Uterus (tissue), 2 donors: ENCODE measurements around the gene RPL41.

Source experiments
- CTCF ChIP-seq, 4 experiments: fragments of 200-600 bp in 2 of 4; fragments of 450-650 bp in 2 of 4; sonication (generic) in 2 of 4; IDR thresholded peaks; one replicate each; pipeline ENCODE4 v1.5.1; 2016 to 2019; ENCODE audit warnings: antibody characterized with exemption in 4 of 4, mild to moderate bottlenecking in 2 of 4, moderate library complexity in 1 of 4
- POLR2A ChIP-seq, 2 donors: fragments of 450-650 bp; IDR thresholded peaks; one replicate each; pipeline ENCODE4 v1.6.1; 2016; ENCODE audit warnings: antibody characterized with exemption in 2 of 2, mild to moderate bottlenecking in 1 of 2, moderate library complexity in 1 of 2

DNA sequence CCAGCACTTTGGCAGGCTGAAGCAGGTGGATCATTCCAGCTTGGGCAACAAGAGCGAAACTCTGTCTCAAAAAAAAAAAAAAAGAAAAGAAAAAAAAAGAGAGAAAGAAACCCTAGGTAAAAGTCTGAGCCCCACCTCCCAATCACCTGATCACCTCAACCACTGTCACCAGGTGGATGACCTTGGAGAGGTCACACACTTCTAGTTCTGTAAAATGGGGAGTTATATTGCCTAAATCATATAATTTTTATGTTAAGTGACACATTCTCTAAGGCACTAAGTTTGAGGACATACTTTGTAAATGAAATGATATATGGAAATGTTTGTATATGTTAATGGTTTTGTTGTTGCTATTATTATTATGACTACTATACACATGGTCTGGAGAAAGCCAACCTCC, 38.0 kb upstream of the RPL41 start:
- TF ChIP-seq CTCF (IDR thresholded peaks at IDR 0.05) = no peak
- TF ChIP-seq POLR2A (IDR thresholded peaks at IDR 0.05) = no peak
